Effector memory CD4-positive, alpha-beta T cell (primary cell): ENCODE measurements around the gene ARID2.

Source experiments
- DNase-seq, 3 donors: peaks; one replicate each; pipeline ENCODE4 v3.0.0-alpha.2; 2020
- H3K27ac ChIP-seq: 2 replicates; pipeline ENCODE4 v1.7.0; 2013; ENCODE audit warnings: mild to moderate bottlenecking, low read length, moderate library complexity; ENCODE audit not compliant: insufficient read depth, poor library complexity, severe bottlenecking
- H3K27me3 ChIP-seq: replicated peaks from 2 replicates; pipeline ENCODE4 v1.7.0; 2013; ENCODE audit warnings: mild to moderate bottlenecking, low read length; ENCODE audit not compliant: insufficient read depth, control insufficient read depth, poor library complexity, severe bottlenecking
- H3K36me3 ChIP-seq: 2 replicates; pipeline ENCODE4 v1.7.0; 2013; ENCODE audit warnings: mild to moderate bottlenecking, low read length, moderate library complexity; ENCODE audit not compliant: control insufficient read depth, insufficient read depth
- H3K4me1 ChIP-seq: 2 replicates; pipeline ENCODE4 v1.7.0; 2013; ENCODE audit warnings: low read length, mild to moderate bottlenecking; ENCODE audit not compliant: control insufficient read depth, insufficient read depth, poor library complexity, severe bottlenecking
- H3K4me3 ChIP-seq: 2 replicates; pipeline ENCODE4 v1.7.0; 2013; ENCODE audit warnings: low read length, low read depth, mild to moderate bottlenecking; ENCODE audit not compliant: insufficient read depth, poor library complexity, severe bottlenecking
- H3K9me3 ChIP-seq: 2 replicates; pipeline ENCODE4 v1.7.0; 2013; ENCODE audit warnings: mild to moderate bottlenecking, low read length, moderate library complexity; ENCODE audit not compliant: control insufficient read depth
- total RNA-seq, 3 donors: gene quantifications; one replicate each; lab custom pipeline; 2026; lab: John Stamatoyannopoulos, UW

ARID2 gene
- 74.0 to 109 (median 95.2) reads per million in 3 donors for total RNA-seq

- H3K9me3 ChIP-seq: no peaks in the 10 kb centered on the region
- no peaks in the 10 kb centered on the region for H3K36me3 ChIP-seq
- peak within 1 kb of the TSS; percentile 98 for H3K27ac ChIP-seq
- peak within 1 kb of the TSS; percentile 95 for H3K4me3 ChIP-seq
- H3K27me3 ChIP-seq: no peaks in the 10 kb centered on the region
- DNase-seq: peak; percentile 55 to 57 (median 56)
- peaks cover 9% of the 10 kb centered on the region for H3K4me1 ChIP-seq
These were observed at the start of gene ARID2 for GRCh38 chr12:45729233-45730083. Gene ARID2 (plus strand): TSS chr12:45729706. CDS start chr12:45729837, 131 bp downstream.

GRCh38 chr12:45680362-45680761 is 49.1 kb upstream of the ARID2 start:
- Histone ChIP-seq H3K4me1 (no peaks in the 10 kb centered on the region), H3K27ac (no peak overlapping the region), H3K9me3 (no peaks in the 10 kb centered on the region), H3K27me3 (no peaks in the 10 kb centered on the region), H3K36me3 (no peaks in the 10 kb centered on the region), H3K4me3 (no peak overlapping the region)
- no peak for DNase-seq

- Histone ChIP-seq H3K36me3 (no peaks in the 10 kb centered on the region), H3K9me3 (no peaks in the 10 kb centered on the region), H3K4me1 (no peaks in the 10 kb centered on the region), H3K27ac (no peak overlapping the region), H3K27me3 (no peaks in the 10 kb centered on the region), H3K4me3 (no peak overlapping the region)
- no peak for DNase-seq
These were observed 48.0 kb upstream of the ARID2 start for GRCh38 chr12:45681465-45681864.

- no peaks in the 10 kb centered on the region for H3K9me3 ChIP-seq
- no peak overlapping the region for H3K27ac ChIP-seq
- H3K4me1 ChIP-seq: no peaks in the 10 kb centered on the region
- no peaks in the 10 kb centered on the region for H3K36me3 ChIP-seq
- no peak overlapping the region for H3K4me3 ChIP-seq
- H3K27me3 ChIP-seq: no peaks in the 10 kb centered on the region
- DNase-seq: no peak
These were observed 43.8 kb upstream of the ARID2 start for GRCh38 chr12:45685680-45686079.

GRCh38 chr12:45687081-45688015 is 42.2 kb upstream of the ARID2 start:
- DNase-seq: no peak
- H3K4me3 ChIP-seq: no peak overlapping the region
- no peaks in the 10 kb centered on the region for H3K4me1 ChIP-seq

GRCh38 chr12:45688183-45688582 is 41.3 kb upstream of the ARID2 start:
- Histone ChIP-seq H3K9me3 (no peaks in the 10 kb centered on the region), H3K4me3 (no peak overlapping the region), H3K27me3 (no peaks in the 10 kb centered on the region), H3K4me1 (no peaks in the 10 kb centered on the region), H3K27ac (no peak overlapping the region), H3K36me3 (no peaks in the 10 kb centered on the region)
- no peak for DNase-seq

More at GRCh38 chr12:45687081-45688015, 42.2 kb upstream of the ARID2 start:
- H3K27ac ChIP-seq: no peak overlapping the region
- no peaks in the 10 kb centered on the region for H3K9me3 ChIP-seq
- H3K36me3 ChIP-seq: no peaks in the 10 kb centered on the region
- H3K27me3 ChIP-seq: no peaks in the 10 kb centered on the region

- no peaks in the 10 kb centered on the region for H3K36me3 ChIP-seq
- H3K4me3 ChIP-seq: no peak overlapping the region
- no peak for DNase-seq
- H3K9me3 ChIP-seq: no peaks in the 10 kb centered on the region
- no peak overlapping the region for H3K27ac ChIP-seq
- H3K4me1 ChIP-seq: no peaks in the 10 kb centered on the region
- H3K27me3 ChIP-seq: no peaks in the 10 kb centered on the region
These were observed 34.5 kb upstream of the ARID2 start for GRCh38 chr12:45695035-45695434.

GRCh38 chr12:45695606-45696005 is 33.9 kb upstream of the ARID2 start:
- Histone ChIP-seq H3K9me3 (no peaks in the 10 kb centered on the region), H3K27me3 (no peaks in the 10 kb centered on the region), H3K4me3 (no peak overlapping the region), H3K4me1 (no peaks in the 10 kb centered on the region), H3K36me3 (no peaks in the 10 kb centered on the region), H3K27ac (no peak overlapping the region)
- no peak for DNase-seq

DNA sequence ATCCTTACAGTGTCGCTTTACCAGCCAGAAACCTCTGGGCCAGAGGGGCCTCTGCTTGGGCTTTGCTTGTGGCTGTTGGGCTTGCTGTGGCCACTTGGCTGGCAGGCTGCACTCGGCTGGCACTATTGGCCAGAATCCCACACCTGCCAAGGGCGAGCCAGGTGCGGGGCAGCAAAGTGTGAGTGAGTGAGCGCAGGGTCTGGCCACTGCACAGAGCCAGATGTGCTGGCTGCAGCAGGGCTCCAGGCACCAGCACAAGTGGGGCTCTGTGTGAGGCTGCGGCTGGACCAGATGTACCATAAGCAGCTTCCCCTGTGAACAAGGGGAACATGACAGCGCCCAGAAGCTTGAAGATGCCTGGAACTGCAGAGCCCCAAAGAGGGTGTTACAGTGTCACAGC is 33.5 kb upstream of the ARID2 start:
- Histone ChIP-seq H3K36me3 (no peaks in the 10 kb centered on the region), H3K27ac (no peak overlapping the region), H3K4me3 (no peak overlapping the region), H3K4me1 (no peaks in the 10 kb centered on the region), H3K27me3 (no peaks in the 10 kb centered on the region), H3K9me3 (no peaks in the 10 kb centered on the region)
- DNase-seq: no peak

- Histone ChIP-seq H3K36me3 (no peaks in the 10 kb centered on the region), H3K27ac (no peak overlapping the region), H3K27me3 (no peaks in the 10 kb centered on the region), H3K9me3 (no peaks in the 10 kb centered on the region), H3K4me1 (no peaks in the 10 kb centered on the region), H3K4me3 (no peak overlapping the region)
- DNase-seq: no peak
These were observed 32.1 kb upstream of the ARID2 start for GRCh38 chr12:45697371-45697770.
